ENCODE data around the gene GJA3. TPM values are rescaled to one million over a fixed set of nuclear protein-coding genes. Genes with fewer than 3 reads are reported as not detected.

The GJA3 gene
- total RNA-seq, 1 donor from 2014 or later: not detected

GRCh38 chr13:20171364-20171763 lies 10.5 kb upstream of the GJA3 start:
- H3K9me3 Mint-ChIP-seq (ENCODE audit: unreplicated experiment): no peaks in the 10 kb centered on the region
- H3K4me3 Mint-ChIP-seq (ENCODE audit: unreplicated experiment): no peak overlapping the region
- H3K27ac Mint-ChIP-seq (ENCODE audit: unreplicated experiment): no peak overlapping the region
- H3K4me1 Mint-ChIP-seq (ENCODE audit: unreplicated experiment): peaks cover 14% of the 10 kb centered on the region
- no peak for DNase-seq (ENCODE audit: low spot score)
- no peaks in the 10 kb centered on the region for H3K36me3 Mint-ChIP-seq (ENCODE audit: low read depth, unreplicated experiment)
- peaks cover 2% of the 10 kb centered on the region for H3K27me3 Mint-ChIP-seq (ENCODE audit: unreplicated experiment)
- no peak for TF ChIP-seq CTCF (IDR thresholded peaks at IDR 0.05; ENCODE audit: unreplicated experiment)

- Mint-ChIP-seq H3K4me1 (ENCODE audit: unreplicated experiment) (peaks cover 11% of the 10 kb centered on the region), H3K27ac (ENCODE audit: unreplicated experiment) (no peak overlapping the region)
These were observed 10.1 kb upstream of the GJA3 start for GRCh38 chr13:20170921-20171320.

GRCh38 chr13:20168396-20168795 lies 7.5 kb upstream of the GJA3 start:
- H3K27me3 Mint-ChIP-seq (ENCODE audit: unreplicated experiment): peaks cover 5% of the 10 kb centered on the region
- no peaks in the 10 kb centered on the region for H3K9me3 Mint-ChIP-seq (ENCODE audit: unreplicated experiment)
- TF ChIP-seq CTCF (IDR thresholded peaks at IDR 0.05; ENCODE audit: unreplicated experiment): no peak
- H3K4me3 Mint-ChIP-seq (ENCODE audit: unreplicated experiment): no peak overlapping the region
- peaks cover 3% of the 10 kb centered on the region for H3K4me1 Mint-ChIP-seq (ENCODE audit: unreplicated experiment)
- H3K36me3 Mint-ChIP-seq (ENCODE audit: low read depth, unreplicated experiment): no peaks in the 10 kb centered on the region
- no peak overlapping the region for H3K27ac Mint-ChIP-seq (ENCODE audit: unreplicated experiment)
- DNase-seq (ENCODE audit: low spot score): no peak

More at GRCh38 chr13:20170921-20171320, 10.1 kb upstream of the GJA3 start:
- H3K27me3 Mint-ChIP-seq (ENCODE audit: unreplicated experiment): peaks cover 3% of the 10 kb centered on the region
- no peaks in the 10 kb centered on the region for H3K9me3 Mint-ChIP-seq (ENCODE audit: unreplicated experiment)
- no peak for DNase-seq (ENCODE audit: low spot score)
- H3K36me3 Mint-ChIP-seq (ENCODE audit: low read depth, unreplicated experiment): no peaks in the 10 kb centered on the region
- TF ChIP-seq CTCF (IDR thresholded peaks at IDR 0.05; ENCODE audit: unreplicated experiment): no peak
- H3K4me3 Mint-ChIP-seq (ENCODE audit: unreplicated experiment): no peak overlapping the region

GRCh38 chr13:20165417-20166257 lies 4.8 kb upstream of the GJA3 start:
- no peak for DNase-seq (ENCODE audit: low spot score)
- no peak for TF ChIP-seq CTCF (IDR thresholded peaks at IDR 0.05; ENCODE audit: unreplicated experiment)
- Mint-ChIP-seq H3K4me3 (ENCODE audit: unreplicated experiment) (no peak overlapping the region), H3K27ac (ENCODE audit: unreplicated experiment) (no peak overlapping the region), H3K4me1 (ENCODE audit: unreplicated experiment) (no peaks in the 10 kb centered on the region), H3K27me3 (ENCODE audit: unreplicated experiment) (peaks cover 15% of the 10 kb centered on the region), H3K9me3 (ENCODE audit: unreplicated experiment) (no peaks in the 10 kb centered on the region), H3K36me3 (ENCODE audit: low read depth, unreplicated experiment) (no peaks in the 10 kb centered on the region)

GRCh38 chr13:20161951-20162300 lies 1.1 kb upstream of the GJA3 start:
- Mint-ChIP-seq H3K36me3 (ENCODE audit: low read depth, unreplicated experiment) (no peaks in the 10 kb centered on the region), H3K27me3 (ENCODE audit: unreplicated experiment) (peaks cover 14% of the 10 kb centered on the region), H3K4me1 (ENCODE audit: unreplicated experiment) (no peaks in the 10 kb centered on the region), H3K4me3 (ENCODE audit: unreplicated experiment) (no peak overlapping the region), H3K27ac (ENCODE audit: unreplicated experiment) (no peak overlapping the region), H3K9me3 (ENCODE audit: unreplicated experiment) (no peaks in the 10 kb centered on the region)
- DNase-seq (ENCODE audit: low spot score): no peak
- no peak for TF ChIP-seq CTCF (IDR thresholded peaks at IDR 0.05; ENCODE audit: unreplicated experiment)
